IPS-20b (cell line): ENCODE results near the gene GJC3.
"Not testable (repeated sequence)": the region's sequence is repeated elsewhere in the genome, so short reads cannot be mapped to it uniquely, and the experiment has no call there.

Source experiments
- H3K27ac ChIP-seq: one replicate; pipeline ENCODE4 v1.5.1; 2013; ENCODE audit warnings: low read length
- H3K27me3 ChIP-seq: 2 replicates; pipeline ENCODE4 v1.6.1; 2013; ENCODE audit warnings: mild to moderate bottlenecking, low read length, inconsistent platforms; ENCODE audit not compliant: insufficient read depth
- H3K36me3 ChIP-seq: 2 replicates; pipeline ENCODE4 v1.6.1; 2013; ENCODE audit warnings: low read depth, mild to moderate bottlenecking, inconsistent platforms, low read length, moderate library complexity; ENCODE audit not compliant: insufficient read depth
- H3K4me1 ChIP-seq: 2 replicates; pipeline ENCODE4 v1.6.1; 2013; ENCODE audit warnings: mild to moderate bottlenecking, control low read depth, inconsistent platforms, low read length, moderate library complexity; ENCODE audit not compliant: insufficient read depth
- H3K4me3 ChIP-seq: 2 replicates; pipeline ENCODE4 v1.5.1; 2013; ENCODE audit warnings: mild to moderate bottlenecking, low read length, inconsistent platforms
- H3K9ac ChIP-seq: 2 replicates; pipeline ENCODE4 v1.6.1; 2013; ENCODE audit warnings: low read depth, mild to moderate bottlenecking, inconsistent platforms, low read length, moderate library complexity
- H3K9me3 ChIP-seq: 2 replicates; pipeline ENCODE4 v1.6.1; 2013; ENCODE audit warnings: mild to moderate bottlenecking, low read depth, low read length, inconsistent platforms; ENCODE audit not compliant: insufficient read depth

GJC3 gene, protein sequence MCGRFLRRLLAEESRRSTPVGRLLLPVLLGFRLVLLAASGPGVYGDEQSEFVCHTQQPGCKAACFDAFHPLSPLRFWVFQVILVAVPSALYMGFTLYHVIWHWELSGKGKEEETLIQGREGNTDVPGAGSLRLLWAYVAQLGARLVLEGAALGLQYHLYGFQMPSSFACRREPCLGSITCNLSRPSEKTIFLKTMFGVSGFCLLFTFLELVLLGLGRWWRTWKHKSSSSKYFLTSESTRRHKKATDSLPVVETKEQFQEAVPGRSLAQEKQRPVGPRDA

GRCh38 chr7:99928994-99929729, at the start of gene GJC3:
TSS of gene GJC3 (minus strand) at chr7:99929620. CDS start at chr7:99929620, 0 bp downstream.
- peaks cover 32% of the 10 kb centered on the region for H3K27me3 ChIP-seq
- H3K4me1 ChIP-seq: peaks cover 3% of the 10 kb centered on the region; the same call in 1 of the 2 replicates
- no peaks in the 10 kb centered on the region for H3K9me3 ChIP-seq
- H3K36me3 ChIP-seq: no peaks in the 10 kb centered on the region
- H3K27ac ChIP-seq: peak within 1 kb of the TSS; percentile 19
- peak within 1 kb of the TSS; percentile 66; the same call in 1 of the 2 replicates for H3K9ac ChIP-seq
- peak within 1 kb of the TSS; percentile 66 for H3K4me3 ChIP-seq

DNA sequence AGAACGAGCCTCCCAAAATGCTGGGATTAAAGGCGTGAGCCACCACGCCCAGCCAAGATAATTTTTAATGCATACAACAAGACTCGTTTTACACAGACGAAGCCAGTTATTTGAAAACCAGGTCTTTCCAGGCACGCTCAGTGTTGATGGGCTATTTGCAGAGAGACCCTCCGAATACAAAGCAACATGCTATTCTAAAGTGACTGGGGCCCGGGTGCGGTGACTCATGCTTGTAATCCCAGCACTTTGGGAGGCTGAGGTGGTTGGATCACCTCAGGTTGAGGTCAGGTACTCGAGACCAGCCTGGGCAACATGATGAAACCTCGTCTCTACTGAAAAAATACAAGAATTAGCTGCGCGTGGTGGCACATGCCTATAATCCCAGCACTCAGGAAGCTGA, 47.2 kb upstream of the GJC3 start:
- H3K4me1 ChIP-seq: no peaks in the 10 kb centered on the region
- no peaks in the 10 kb centered on the region for H3K9me3 ChIP-seq
- H3K36me3 ChIP-seq: no peaks in the 10 kb centered on the region
- no peaks in the 10 kb centered on the region for H3K27me3 ChIP-seq
- no peak overlapping the region for H3K9ac ChIP-seq
- no peak overlapping the region for H3K27ac ChIP-seq
- H3K4me3 ChIP-seq: no peak overlapping the region

DNA sequence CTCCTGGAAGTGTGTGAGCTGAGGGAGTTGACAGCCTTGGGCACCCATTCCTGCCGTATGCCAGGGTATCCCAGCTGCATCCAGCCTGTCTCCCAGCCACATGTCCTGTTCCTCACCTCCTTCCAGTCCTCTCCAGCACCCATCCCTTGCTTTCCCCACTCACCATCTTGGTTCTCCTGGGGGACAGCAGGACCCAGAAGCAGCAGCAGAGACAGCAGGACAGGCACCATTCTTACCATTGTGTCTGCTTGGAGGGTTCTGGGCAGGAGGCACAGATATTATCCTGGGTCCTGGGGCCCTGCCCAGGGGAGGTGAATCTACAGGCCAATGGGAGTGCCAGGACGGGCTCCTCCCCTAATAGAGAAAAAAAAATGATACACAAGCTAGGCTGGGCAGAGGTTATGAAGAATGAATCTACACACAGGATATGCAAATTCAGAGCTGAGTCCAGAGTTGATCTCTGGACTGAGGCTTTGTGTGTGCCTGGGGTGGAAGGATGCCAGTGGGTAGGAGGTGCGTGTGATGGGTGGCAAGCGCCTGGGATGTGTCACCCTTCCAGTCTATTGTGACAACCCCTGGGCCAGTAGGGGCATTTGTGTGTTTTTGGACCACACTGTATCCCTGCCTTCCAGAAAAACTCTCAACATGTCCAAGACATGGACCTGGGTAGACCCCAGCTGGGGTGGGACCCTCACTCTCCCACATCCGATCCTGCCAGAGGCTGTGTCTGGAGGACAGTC, 46.5 kb upstream of the GJC3 start, which contains the start of gene AZGP1:
Gene AZGP1 (minus strand): TSS at position 250 of the 740 bp plus-strand sequence. CDS start 11 bp downstream, at position 239.
- no peaks in the 10 kb centered on the region for H3K4me1 ChIP-seq
- H3K9me3 ChIP-seq: no peaks in the 10 kb centered on the region
- no peaks in the 10 kb centered on the region for H3K36me3 ChIP-seq
- H3K27ac ChIP-seq: no peak within 1 kb of the TSS
- no peak within 1 kb of the TSS for H3K4me3 ChIP-seq
- H3K9ac ChIP-seq: no peak within 1 kb of the TSS
- no peaks in the 10 kb centered on the region for H3K27me3 ChIP-seq

- H3K27me3 ChIP-seq: no peaks in the 10 kb centered on the region
- H3K4me3 ChIP-seq: no peak overlapping the region
- no peaks in the 10 kb centered on the region for H3K4me1 ChIP-seq
- H3K9me3 ChIP-seq: no peaks in the 10 kb centered on the region
- no peak overlapping the region for H3K27ac ChIP-seq
- no peaks in the 10 kb centered on the region for H3K36me3 ChIP-seq
- no peak overlapping the region for H3K9ac ChIP-seq
Observed at GRCh38 chr7:99974681-99975080, 45.3 kb upstream of the GJC3 start.

- not testable (repeated sequence) for H3K27me3 ChIP-seq, H3K27ac ChIP-seq, H3K9ac ChIP-seq, H3K36me3 ChIP-seq, H3K4me3 ChIP-seq, H3K9me3 ChIP-seq, H3K4me1 ChIP-seq
Observed at GRCh38 chr7:99973817-99974216, 44.4 kb upstream of the GJC3 start.

DNA sequence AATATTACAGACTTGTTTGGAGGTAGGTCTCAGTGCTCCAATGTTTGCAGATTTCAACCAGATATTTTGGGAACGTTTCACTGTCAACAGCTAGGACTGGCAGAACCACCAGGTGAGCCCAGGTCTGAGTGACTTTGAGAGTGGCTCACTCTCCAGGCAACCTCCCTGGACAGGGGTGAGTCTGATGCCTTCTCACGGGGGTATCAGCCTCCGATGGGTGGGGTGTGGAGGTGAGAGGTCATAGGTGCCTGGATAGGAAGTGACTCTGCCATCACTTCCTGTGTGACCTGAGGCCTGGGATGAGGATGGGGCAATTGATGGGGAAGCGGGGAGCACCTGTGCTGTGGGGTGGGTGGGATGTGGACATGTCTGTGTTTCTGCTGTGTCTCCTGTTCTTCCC, 41.8 kb upstream of the GJC3 start:
- no peak overlapping the region for H3K27ac ChIP-seq
- no peak overlapping the region for H3K4me3 ChIP-seq
- no peaks in the 10 kb centered on the region for H3K27me3 ChIP-seq
- H3K36me3 ChIP-seq: no peaks in the 10 kb centered on the region
- H3K9me3 ChIP-seq: no peaks in the 10 kb centered on the region
- H3K9ac ChIP-seq: no peak overlapping the region
- no peaks in the 10 kb centered on the region for H3K4me1 ChIP-seq

GRCh38 chr7:99969813-99970212, 40.4 kb upstream of the GJC3 start:
- not testable (repeated sequence) for H3K9ac ChIP-seq, H3K27me3 ChIP-seq, H3K27ac ChIP-seq, H3K9me3 ChIP-seq, H3K4me1 ChIP-seq, H3K36me3 ChIP-seq, H3K4me3 ChIP-seq

DNA sequence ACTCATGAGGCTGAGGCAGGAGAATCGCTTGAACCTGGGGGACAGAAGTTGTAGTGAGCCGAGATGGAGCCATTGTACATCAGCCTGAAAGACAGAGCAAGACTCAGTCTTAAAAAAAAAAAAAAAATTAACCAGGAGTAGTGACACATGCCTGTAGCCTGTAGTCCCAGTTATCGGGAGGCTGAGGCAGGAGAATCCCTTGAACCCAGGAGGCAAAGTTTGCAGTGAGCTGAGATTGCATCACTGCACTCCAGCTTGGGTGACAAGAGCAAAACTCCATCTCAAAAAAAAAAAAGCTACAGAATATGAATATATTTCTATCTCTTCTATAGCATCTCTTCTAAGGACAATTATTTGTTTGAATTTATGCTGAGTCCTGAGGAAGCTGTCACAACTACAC, 39.9 kb upstream of the GJC3 start:
- Histone ChIP-seq H3K27me3 (no peaks in the 10 kb centered on the region), H3K27ac (no peak overlapping the region), H3K9ac (no peak overlapping the region), H3K9me3 (no peaks in the 10 kb centered on the region), H3K36me3 (no peaks in the 10 kb centered on the region), H3K4me3 (no peak overlapping the region), H3K4me1 (no peaks in the 10 kb centered on the region)

- H3K36me3 ChIP-seq: no peaks in the 10 kb centered on the region
- no peaks in the 10 kb centered on the region for H3K4me1 ChIP-seq
- no peak overlapping the region for H3K27ac ChIP-seq
- no peaks in the 10 kb centered on the region; the same call in 1 of the 2 replicates for H3K9me3 ChIP-seq
- no peak overlapping the region for H3K4me3 ChIP-seq
- no peak overlapping the region for H3K9ac ChIP-seq
- peaks cover 14% of the 10 kb centered on the region; the same call in 1 of the 2 replicates for H3K27me3 ChIP-seq
Observed at GRCh38 chr7:99958564-99959227, 29.3 kb upstream of the GJC3 start.

DNA sequence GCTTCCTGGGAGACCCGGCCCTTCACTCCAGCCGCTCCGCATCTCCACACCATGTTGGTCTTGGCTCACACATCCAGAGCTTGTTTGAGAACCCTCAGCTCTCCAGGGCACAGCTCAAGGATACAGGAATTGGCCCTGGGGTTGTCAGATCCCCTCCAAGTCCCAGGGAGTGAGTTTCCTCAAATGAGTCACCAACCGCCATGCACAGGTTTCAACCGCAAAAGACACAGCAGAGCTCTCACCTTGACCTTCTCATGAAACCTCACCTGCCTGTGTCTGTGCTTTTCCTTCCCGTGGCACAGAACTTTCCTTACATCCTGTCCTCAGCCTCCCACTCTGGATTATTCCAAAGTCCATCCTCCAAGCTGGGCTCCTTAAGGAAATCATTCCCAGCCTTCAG, 25.8 kb upstream of the GJC3 start:
- Histone ChIP-seq H3K9ac (no peak overlapping the region), H3K9me3 (peaks cover 12% of the 10 kb centered on the region), H3K27me3 (peaks cover 8% of the 10 kb centered on the region; the same call in 1 of the 2 replicates), H3K36me3 (no peaks in the 10 kb centered on the region), H3K27ac (no peak overlapping the region), H3K4me1 (no peaks in the 10 kb centered on the region), H3K4me3 (no peak overlapping the region)

DNA sequence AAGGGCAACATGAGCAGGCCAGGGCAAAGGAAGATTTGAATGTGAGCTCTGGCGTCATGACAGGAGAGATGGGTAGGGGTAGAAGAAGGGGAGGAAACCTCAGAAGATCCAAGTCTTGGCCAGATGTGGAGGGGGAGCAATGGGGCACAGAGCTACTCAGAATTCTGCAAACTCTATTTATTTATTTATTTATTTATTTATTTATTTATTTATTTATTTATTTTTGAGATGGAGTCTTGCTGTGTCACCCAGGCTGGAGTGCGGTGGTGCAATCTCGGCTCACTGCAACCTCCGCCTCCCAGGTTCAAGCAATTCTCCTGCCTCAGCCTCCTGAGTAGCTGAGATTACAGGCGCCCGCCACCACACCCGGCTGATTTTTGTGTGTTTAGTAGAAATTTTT, 25.2 kb upstream of the GJC3 start:
- not testable (repeated sequence) for H3K9ac ChIP-seq, H3K4me3 ChIP-seq, H3K27me3 ChIP-seq, H3K36me3 ChIP-seq, H3K27ac ChIP-seq, H3K4me1 ChIP-seq
- peaks cover 18% of the 10 kb centered on the region for H3K9me3 ChIP-seq
